AG09319 (cell line): ENCODE results near the gene ANKRD55.

Experiments used
- DNase-seq: peaks from one replicate; pipeline ENCODE4 v3.0.0-alpha.2; 2010; ENCODE audit warnings: low read depth; ENCODE audit errors: extremely low read depth
- TF ChIP-seq, protein P1 (sequence below): IDR thresholded peaks from 2 replicates; pipeline ENCODE4 v1.5.1; 2011; ENCODE audit warnings: low read depth, mild to moderate bottlenecking, inconsistent platforms, low read length, moderate library complexity

ANKRD55 gene

GRCh38 chr5:56145511-56145910, 87.6 kb downstream of the ANKRD55 start:
- no peak for DNase-seq
- TF ChIP-seq, protein P1, sequence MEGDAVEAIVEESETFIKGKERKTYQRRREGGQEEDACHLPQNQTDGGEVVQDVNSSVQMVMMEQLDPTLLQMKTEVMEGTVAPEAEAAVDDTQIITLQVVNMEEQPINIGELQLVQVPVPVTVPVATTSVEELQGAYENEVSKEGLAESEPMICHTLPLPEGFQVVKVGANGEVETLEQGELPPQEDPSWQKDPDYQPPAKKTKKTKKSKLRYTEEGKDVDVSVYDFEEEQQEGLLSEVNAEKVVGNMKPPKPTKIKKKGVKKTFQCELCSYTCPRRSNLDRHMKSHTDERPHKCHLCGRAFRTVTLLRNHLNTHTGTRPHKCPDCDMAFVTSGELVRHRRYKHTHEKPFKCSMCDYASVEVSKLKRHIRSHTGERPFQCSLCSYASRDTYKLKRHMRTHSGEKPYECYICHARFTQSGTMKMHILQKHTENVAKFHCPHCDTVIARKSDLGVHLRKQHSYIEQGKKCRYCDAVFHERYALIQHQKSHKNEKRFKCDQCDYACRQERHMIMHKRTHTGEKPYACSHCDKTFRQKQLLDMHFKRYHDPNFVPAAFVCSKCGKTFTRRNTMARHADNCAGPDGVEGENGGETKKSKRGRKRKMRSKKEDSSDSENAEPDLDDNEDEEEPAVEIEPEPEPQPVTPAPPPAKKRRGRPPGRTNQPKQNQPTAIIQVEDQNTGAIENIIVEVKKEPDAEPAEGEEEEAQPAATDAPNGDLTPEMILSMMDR = no peak

GRCh38 chr5:56145106-56145505, 88.0 kb downstream of the ANKRD55 start:
- TF ChIP-seq, protein P1 = no peak
- DNase-seq = no peak

DNA sequence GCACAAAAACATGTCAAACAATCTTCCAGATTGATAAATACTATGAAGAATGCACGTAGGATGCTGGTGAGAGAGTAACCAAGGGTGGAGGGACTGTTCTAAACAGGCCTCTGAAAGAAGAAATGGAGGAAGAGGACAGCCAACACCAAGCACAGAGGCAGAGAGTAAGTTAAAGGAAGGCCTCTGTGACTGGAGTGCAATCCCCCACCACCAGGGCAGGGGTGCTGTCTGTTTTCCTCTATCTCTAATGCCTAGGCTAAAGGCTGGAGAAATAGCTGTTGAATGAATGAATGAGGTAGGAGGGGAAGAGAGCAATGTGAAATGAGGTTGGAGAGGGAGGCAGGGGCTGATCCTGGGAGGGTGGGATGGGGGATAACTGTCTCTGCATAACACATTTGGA, 88.9 kb downstream of the ANKRD55 start:
- TF ChIP-seq, protein P1 = no peak

DNA sequence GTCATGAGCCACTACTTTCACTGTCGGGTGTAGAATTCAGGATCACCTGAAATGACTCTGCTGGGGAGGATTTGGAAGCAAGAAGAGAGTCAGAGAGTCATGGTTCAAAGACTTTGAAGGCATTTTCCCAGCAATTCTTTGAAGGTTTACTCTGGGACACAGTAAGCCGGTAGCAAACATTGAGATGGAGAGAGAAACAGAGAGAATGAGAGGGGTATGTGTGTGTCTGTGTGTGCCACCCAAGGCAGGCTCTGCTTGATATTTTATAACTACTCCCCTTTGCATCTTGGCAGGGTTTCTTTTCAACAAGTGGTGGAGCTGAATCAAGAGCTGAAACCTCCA, 89.8 kb downstream of the ANKRD55 start:
- no peak for DNase-seq
- TF ChIP-seq, protein P1 = no peak

More for the DNA sequence above, 88.9 kb downstream of the ANKRD55 start:
- no peak for DNase-seq

GRCh38 chr5:56142614-56143372, 90.3 kb downstream of the ANKRD55 start:
- TF ChIP-seq, protein P1 = no peak
- DNase-seq = no peak

DNA sequence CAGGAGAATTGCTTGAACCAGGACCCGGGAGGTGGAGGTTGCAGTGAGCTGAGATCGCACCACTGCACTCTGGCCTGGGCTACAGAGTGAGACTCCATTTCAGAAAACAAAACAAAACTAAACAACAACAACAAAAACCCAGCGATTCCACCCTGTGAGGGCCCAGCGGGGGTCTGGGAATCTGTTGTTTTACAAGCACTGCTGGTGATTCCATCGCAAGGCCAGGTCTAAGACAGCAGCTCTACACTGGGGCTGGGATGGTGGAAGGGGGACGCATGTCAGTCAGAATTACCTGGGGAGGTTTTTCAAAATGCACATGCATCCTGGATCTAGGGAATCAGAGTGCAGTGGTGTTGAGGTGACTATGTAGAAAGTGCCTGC, 90.9 kb downstream of the ANKRD55 start:
- DNase-seq = no peak
- TF ChIP-seq, protein P1 = no peak

GRCh38 chr5:56140073-56140472, 93.1 kb downstream of the ANKRD55 start:
- TF ChIP-seq, protein P1 = no peak
- no peak for DNase-seq
